ENCODE data around the gene SLC66A2.

Gene SLC66A2

GRCh38 chr18:79962835-79963657, 11.6 kb upstream of the SLC66A2 start:
- no peak for TF ChIP-seq CTCF (IDR thresholded peaks at IDR 0.05; ENCODE audit: low read depth, low read length)
- H3K4me3 ChIP-seq (ENCODE audit: low read depth, low read length) = no peak overlapping the region

- no peak for TF ChIP-seq CTCF (IDR thresholded peaks at IDR 0.05; ENCODE audit: low read depth, low read length)
- no peak overlapping the region for H3K4me3 ChIP-seq (ENCODE audit: low read depth, low read length)
Observed at GRCh38 chr18:79962311-79962710, 10.9 kb upstream of the SLC66A2 start.

- no peak for TF ChIP-seq CTCF (IDR thresholded peaks at IDR 0.05; ENCODE audit: low read depth, low read length)
- no peak overlapping the region for H3K4me3 ChIP-seq (ENCODE audit: low read depth, low read length)
Observed at GRCh38 chr18:79961527-79962291, 10.3 kb upstream of the SLC66A2 start.

GRCh38 chr18:79960921-79961526, 9.6 kb upstream of the SLC66A2 start:
- TF ChIP-seq CTCF (IDR thresholded peaks at IDR 0.05; ENCODE audit: low read depth, low read length) = no peak
- H3K4me3 ChIP-seq (ENCODE audit: low read depth, low read length) = no peak overlapping the region

- H3K4me3 ChIP-seq (ENCODE audit: low read depth, low read length) = peak overlapping the region; percentile 23; the same call in 1 of the 2 replicates
Observed at GRCh38 chr18:79960161-79960801, 8.8 kb upstream of the SLC66A2 start.

GRCh38 chr18:79958981-79959380, 7.5 kb upstream of the SLC66A2 start:
- no peak for TF ChIP-seq CTCF (IDR thresholded peaks at IDR 0.05; ENCODE audit: low read depth, low read length)

GRCh38 chr18:79956276-79956675, 4.8 kb upstream of the SLC66A2 start:
- no peak overlapping the region for H3K4me3 ChIP-seq (ENCODE audit: low read depth, low read length)
- TF ChIP-seq CTCF (IDR thresholded peaks at IDR 0.05; ENCODE audit: low read depth, low read length) = no peak

More at GRCh38 chr18:79958981-79959380, 7.5 kb upstream of the SLC66A2 start:
- no peak overlapping the region for H3K4me3 ChIP-seq (ENCODE audit: low read depth, low read length)
